B cell (primary cell): ENCODE measurements around the gene ADCY1. TPM values are rescaled to one million over a fixed set of nuclear protein-coding genes. Genes with fewer than 3 reads are reported as not detected.

ENCODE experiments used
- ATAC-seq: fragments of 200-7000 bp; cut with Tn5 transposase; one replicate; pipeline ENCODE4 v1.10.0; 2021; ENCODE audit warnings: low read depth, mild to moderate bottlenecking, moderate number of reproducible peaks, moderate library complexity
- CTCF ChIA-PET: fragments of 350-600 bp; sonication (Branson Sonifier 250); formaldehyde crosslinking; loops from one replicate; lab custom pipeline; 2021; ENCODE audit warnings: antibody characterized with exemption, inconsistent platforms; lab: Charles Lee
- POLR2A ChIA-PET: fragments of 350-600 bp; sonication (Branson Sonifier 250); formaldehyde crosslinking; loops from one replicate; lab custom pipeline; 2021; ENCODE audit warnings: antibody characterized with exemption; lab: Charles Lee
- DNase-seq: peaks from one replicate; pipeline ENCODE4 v3.0.0; 2013
- H2AFZ ChIP-seq: 2 replicates; pipeline ENCODE4 v1.6.1; 2012; ENCODE audit warnings: mild to moderate bottlenecking, low read depth, low read length; ENCODE audit not compliant: insufficient read depth, poor library complexity, severe bottlenecking
- H3K27ac ChIP-seq, 2 donors: 1 replicate in 1 of 2; 2 replicates in 1 of 2; pipeline ENCODE4 v1.5.1; 2012 to 2013; ENCODE audit warnings: low read length in 2 of 2, mild to moderate bottlenecking in 2 of 2, moderate library complexity in 1 of 2
- H3K27me3 ChIP-seq, 4 experiments: fragments of 200-600 bp in 1 of 4; sonication (generic) in 1 of 4; replicated peaks in 1 of 4; 1 replicate in 2 of 4; 2 replicates in 2 of 4; pipeline versions ENCODE4 v1.6.1 to v1.7.0; 2013 to 2016; ENCODE audit warnings: low read length in 3 of 4, mild to moderate bottlenecking in 2 of 4, mixed read lengths in 1 of 4, moderate library complexity in 1 of 4; ENCODE audit not compliant: insufficient read depth in 4 of 4, control insufficient read depth in 3 of 4; ENCODE audit errors: control extremely low read depth in 1 of 4
- H3K36me3 ChIP-seq, 2 experiments: replicated peaks in 1 of 2; 1 replicate in 1 of 2; 2 replicates in 1 of 2; pipeline versions ENCODE4 v1.6.1 to v1.7.1; 2013; ENCODE audit warnings: low read length in 1 of 2; ENCODE audit not compliant: insufficient read depth in 2 of 2, control insufficient read depth in 1 of 2; ENCODE audit errors: control extremely low read depth in 1 of 2, extremely low read depth in 1 of 2
- H3K4me1 ChIP-seq, 2 donors: fragments of 200-600 bp in 1 of 2; sonication (generic) in 1 of 2; 1 replicate in 1 of 2; 2 replicates in 1 of 2; pipeline versions ENCODE4 v1.5.1 to v1.6.1; 2013 to 2017; ENCODE audit warnings: low read length in 2 of 2; ENCODE audit not compliant: control insufficient read depth in 2 of 2, insufficient read depth in 2 of 2
- H3K4me2 ChIP-seq: replicated peaks from 2 replicates; pipeline ENCODE3; 2012; ENCODE audit warnings: mild to moderate bottlenecking, low read depth, low read length; ENCODE audit not compliant: poor library complexity, severe bottlenecking
- H3K4me3 ChIP-seq, 5 experiments: fragments of 200-600 bp in 1 of 5; sonication (generic) in 1 of 5; 1 replicate in 3 of 5; 2 replicates in 2 of 5; pipeline versions ENCODE4 v1.5.1 to v1.7.0; 2011 to 2016; ENCODE audit warnings: low read length in 4 of 5, mild to moderate bottlenecking in 4 of 5, low read depth in 2 of 5, control low read depth in 1 of 5, moderate library complexity in 1 of 5; ENCODE audit not compliant: insufficient read depth in 1 of 5; ENCODE audit errors: control extremely low read depth in 1 of 5, extremely low read depth in 1 of 5
- H3K79me2 ChIP-seq: fragments of 200-600 bp; sonication (generic); one replicate; pipeline ENCODE4 v1.6.0; 2016; ENCODE audit warnings: low read length; ENCODE audit not compliant: control insufficient read depth, insufficient read depth
- H3K9ac ChIP-seq: fragments of 200-600 bp; sonication (generic); 2 replicates; pipeline ENCODE4 v1.6.1; 2017; ENCODE audit warnings: mild to moderate bottlenecking, low read length, moderate library complexity
- H3K9me3 ChIP-seq, 3 donors: one replicate each; pipeline versions ENCODE4 v1.6.1 to v1.7.1; 2013; ENCODE audit warnings: low read length in 2 of 3; ENCODE audit not compliant: control insufficient read depth in 2 of 3, insufficient read depth in 1 of 3; ENCODE audit errors: control extremely low read depth in 1 of 3
- H4K20me1 ChIP-seq: 2 replicates; pipeline ENCODE4 v1.6.0; 2012; ENCODE audit warnings: mild to moderate bottlenecking, low read length; ENCODE audit not compliant: insufficient read depth, control insufficient read depth, poor library complexity, severe bottlenecking
- H3K27ac Mint-ChIP-seq: one replicate; pipeline ENCODE4 v1.8.0; 2021; ENCODE audit warnings: mixed read lengths
- H3K27me3 Mint-ChIP-seq: one replicate; pipeline ENCODE4 v1.8.0; 2021; ENCODE audit warnings: mixed read lengths
- H3K4me1 Mint-ChIP-seq: one replicate; pipeline ENCODE4 v1.8.0; 2021; ENCODE audit warnings: mixed read lengths
- H3K4me3 Mint-ChIP-seq: one replicate; pipeline ENCODE4 v1.8.0; 2021; ENCODE audit warnings: mixed read lengths
- H3K9me3 Mint-ChIP-seq: one replicate; pipeline ENCODE4 v1.8.0; 2022; ENCODE audit warnings: mixed read lengths; ENCODE audit not compliant: insufficient read depth
- EZH2 ChIP-seq: IDR thresholded peaks from 2 replicates; pipeline ENCODE4 v1.6.1; 2012; ENCODE audit warnings: borderline replicate concordance, low read depth, mild to moderate bottlenecking, moderate library complexity, low read length; ENCODE audit not compliant: insufficient read depth, poor library complexity, severe bottlenecking
- WGBS: methylation state at CpG from one replicate; pipeline ENCODE4 v1.1.5; 2013; ENCODE audit warnings: missing lambda C conversion rate; ENCODE audit not compliant: insufficient coverage; 5-methylcytosine and 5-hydroxymethylcytosine counted together
- intact Hi-C: fragments of 100-400 bp; cut with micrococcal nuclease; formaldehyde crosslinking; loops from one replicate; pipeline ENCODE4 v1.10.0; 2022
- polyA plus RNA-seq: library from polyadenylated mRNA; depleted of rRNA; stranded (reverse); fragments of >200 nt; gene quantifications from 2 replicates; pipeline ENCODE4 v1.2.3, GENCODE V29; 2012
- total RNA-seq, 2 donors: library from RNA; stranded (reverse); fragments of 120-200 nt in 1 of 2; gene quantifications; 1 replicate in 1 of 2; 2 replicates in 1 of 2; pipeline versions ENCODE4 v1.2.3 to v1.2.4, GENCODE V29; 2013 to 2022
- TF ChIP-seq, protein P1 (sequence below): fragments of 200-600 bp; IDR thresholded peaks from one replicate; pipeline ENCODE4 v1.8.0; 2022; ENCODE audit warnings: antibody characterized with exemption, mild to moderate bottlenecking

The ADCY1 gene
- total and polyA plus RNA-seq, 2 donors (not counting 1 experiment from before 2014, with no cell fraction given): 0.05 to 0.12 TPM

- Mint-ChIP-seq H3K27ac (no peak overlapping the region), H3K9me3 (no peaks in the 10 kb centered on the region), H3K27me3 (peaks cover 3% of the 10 kb centered on the region), H3K4me1 (no peaks in the 10 kb centered on the region), H3K4me3 (no peak overlapping the region)
- WGBS: 49% methylated on average over 4 of the region's 5 CpGs
- no peak overlapping the region for H3K4me2 ChIP-seq
- POLR2A ChIA-PET: no interaction called here
- H3K9me3 ChIP-seq: no peaks in the 10 kb centered on the region
- TF ChIP-seq, protein P1, sequence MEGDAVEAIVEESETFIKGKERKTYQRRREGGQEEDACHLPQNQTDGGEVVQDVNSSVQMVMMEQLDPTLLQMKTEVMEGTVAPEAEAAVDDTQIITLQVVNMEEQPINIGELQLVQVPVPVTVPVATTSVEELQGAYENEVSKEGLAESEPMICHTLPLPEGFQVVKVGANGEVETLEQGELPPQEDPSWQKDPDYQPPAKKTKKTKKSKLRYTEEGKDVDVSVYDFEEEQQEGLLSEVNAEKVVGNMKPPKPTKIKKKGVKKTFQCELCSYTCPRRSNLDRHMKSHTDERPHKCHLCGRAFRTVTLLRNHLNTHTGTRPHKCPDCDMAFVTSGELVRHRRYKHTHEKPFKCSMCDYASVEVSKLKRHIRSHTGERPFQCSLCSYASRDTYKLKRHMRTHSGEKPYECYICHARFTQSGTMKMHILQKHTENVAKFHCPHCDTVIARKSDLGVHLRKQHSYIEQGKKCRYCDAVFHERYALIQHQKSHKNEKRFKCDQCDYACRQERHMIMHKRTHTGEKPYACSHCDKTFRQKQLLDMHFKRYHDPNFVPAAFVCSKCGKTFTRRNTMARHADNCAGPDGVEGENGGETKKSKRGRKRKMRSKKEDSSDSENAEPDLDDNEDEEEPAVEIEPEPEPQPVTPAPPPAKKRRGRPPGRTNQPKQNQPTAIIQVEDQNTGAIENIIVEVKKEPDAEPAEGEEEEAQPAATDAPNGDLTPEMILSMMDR: no peak
- no peak for TF ChIP-seq EZH2
- intact Hi-C loops: no loop called here
- no peaks in the 10 kb centered on the region for H3K27me3 ChIP-seq
- ATAC-seq: no peak
- no peak overlapping the region for H2AFZ ChIP-seq
- H3K79me2 ChIP-seq: no peaks in the 10 kb centered on the region
- DNase-seq: no peak
- H3K36me3 ChIP-seq: no peaks in the 10 kb centered on the region
- H3K4me1 ChIP-seq: no peaks in the 10 kb centered on the region
- no peak overlapping the region for H3K9ac ChIP-seq
- no peak overlapping the region for H3K27ac ChIP-seq
- no peaks in the 10 kb centered on the region for H4K20me1 ChIP-seq
- no peak overlapping the region for H3K4me3 ChIP-seq
- CTCF ChIA-PET: no interaction called here
These were observed 16.5 kb downstream of the ADCY1 start for GRCh38 chr7:45590679-45591057.

- ChIA-PET POLR2A (no interaction called here), CTCF (no interaction called here)
- TF ChIP-seq, protein P1: no peak
- no peak for TF ChIP-seq EZH2
- 79% methylated on average over 9 of the region's 11 CpGs for WGBS
- Histone ChIP-seq H3K9me3 (no peaks in the 10 kb centered on the region), H2AFZ (no peak overlapping the region), H3K9ac (no peak overlapping the region), H3K27ac (no peak overlapping the region), H3K27me3 (no peaks in the 10 kb centered on the region), H3K4me1 (no peaks in the 10 kb centered on the region), H3K4me2 (no peak overlapping the region), H3K36me3 (no peaks in the 10 kb centered on the region), H3K79me2 (no peaks in the 10 kb centered on the region), H3K4me3 (no peak overlapping the region), H4K20me1 (no peaks in the 10 kb centered on the region)
- Mint-ChIP-seq H3K27ac (no peak overlapping the region), H3K27me3 (peaks cover 3% of the 10 kb centered on the region), H3K9me3 (no peaks in the 10 kb centered on the region), H3K4me3 (no peak overlapping the region), H3K4me1 (no peaks in the 10 kb centered on the region)
- intact Hi-C loops: no loop called here
- no peak for DNase-seq
- ATAC-seq: no peak
These were observed 17.1 kb downstream of the ADCY1 start for GRCh38 chr7:45591101-45591906.
